Osteoblast (primary cell): ENCODE results near the gene LRRC55. TPM values are rescaled to one million over a fixed set of nuclear protein-coding genes. Genes with fewer than 3 reads are reported as not detected.

ENCODE experiments used
- DNase-seq: peaks from one replicate; pipeline ENCODE4 v3.0.0; 2011; ENCODE audit warnings: low spot score, mixed read lengths; ENCODE audit not compliant: insufficient read length; ENCODE audit errors: missing footprints
- H2AFZ ChIP-seq: 2 replicates; pipeline ENCODE4 v1.6.0; 2011; ENCODE audit warnings: mild to moderate bottlenecking, low read length
- H3K27ac ChIP-seq: 2 replicates; pipeline ENCODE4 v1.5.1; 2011; ENCODE audit warnings: mild to moderate bottlenecking, low read depth, low read length, moderate library complexity
- H3K27me3 ChIP-seq: 2 replicates; pipeline ENCODE4 v1.6.0; 2012; ENCODE audit warnings: mild to moderate bottlenecking, control low read depth, inconsistent platforms, low read length, moderate library complexity; ENCODE audit not compliant: insufficient read depth
- H3K36me3 ChIP-seq: 2 replicates; pipeline ENCODE4 v1.5.1; 2011; ENCODE audit warnings: mild to moderate bottlenecking, low read length, control low read depth, moderate library complexity; ENCODE audit not compliant: insufficient read depth
- H3K4me1 ChIP-seq: 2 replicates; pipeline ENCODE4 v1.5.1; 2011; ENCODE audit warnings: mild to moderate bottlenecking, low read length, control low read depth, moderate library complexity; ENCODE audit not compliant: insufficient read depth
- H3K4me2 ChIP-seq: 2 replicates; pipeline ENCODE4 v1.6.0; 2011; ENCODE audit warnings: mild to moderate bottlenecking, low read length; ENCODE audit not compliant: insufficient read depth
- H3K4me3 ChIP-seq: fragments of 200-600 bp; sonication (generic); 3 replicates; pipeline ENCODE4 v1.5.1; 2012; ENCODE audit warnings: mild to moderate bottlenecking, low read length, inconsistent platforms; ENCODE audit not compliant: insufficient read depth
- H3K79me2 ChIP-seq: 2 replicates; pipeline ENCODE4 v1.6.0; 2012; ENCODE audit warnings: mild to moderate bottlenecking, low read length, control low read depth, inconsistent platforms; ENCODE audit not compliant: insufficient read depth
- H3K9me3 ChIP-seq: 2 replicates; pipeline ENCODE4 v1.5.1; 2011; ENCODE audit warnings: low read depth, low read length, control low read depth
- H4K20me1 ChIP-seq: 2 replicates; pipeline ENCODE4 v1.6.0; 2012; ENCODE audit warnings: mild to moderate bottlenecking, low read length, control low read depth; ENCODE audit not compliant: insufficient read depth
- total RNA-seq: library from RNA; depleted of rRNA; stranded (reverse); fragments of >200 nt; gene quantifications from 2 replicates; pipeline ENCODE4 v1.2.3, GENCODE V29; 2012
- TF ChIP-seq, protein P1 (sequence below): IDR thresholded peaks from 2 replicates; pipeline ENCODE4 v1.5.1; 2011; ENCODE audit warnings: mild to moderate bottlenecking, low read depth, low read length, moderate library complexity; ENCODE audit errors: extremely low read depth

LRRC55 gene
- total RNA-seq, 1 donor: not detected

GRCh38 chr11:57240757-57241156, 59.0 kb downstream of the LRRC55 start:
- Histone ChIP-seq H4K20me1 (no peaks in the 10 kb centered on the region), H2AFZ (no peak overlapping the region)

More at GRCh38 chr11:57240757-57241156, 59.0 kb downstream of the LRRC55 start:
- no peak overlapping the region for H3K27ac ChIP-seq
- no peaks in the 10 kb centered on the region for H3K79me2 ChIP-seq
- H3K9me3 ChIP-seq: no peaks in the 10 kb centered on the region
- no peaks in the 10 kb centered on the region for H3K4me1 ChIP-seq
- H3K36me3 ChIP-seq: no peaks in the 10 kb centered on the region
- H3K4me2 ChIP-seq: no peak overlapping the region
- H3K27me3 ChIP-seq: peaks cover 12% of the 10 kb centered on the region
- no peak overlapping the region for H3K4me3 ChIP-seq
- TF ChIP-seq, protein P1, sequence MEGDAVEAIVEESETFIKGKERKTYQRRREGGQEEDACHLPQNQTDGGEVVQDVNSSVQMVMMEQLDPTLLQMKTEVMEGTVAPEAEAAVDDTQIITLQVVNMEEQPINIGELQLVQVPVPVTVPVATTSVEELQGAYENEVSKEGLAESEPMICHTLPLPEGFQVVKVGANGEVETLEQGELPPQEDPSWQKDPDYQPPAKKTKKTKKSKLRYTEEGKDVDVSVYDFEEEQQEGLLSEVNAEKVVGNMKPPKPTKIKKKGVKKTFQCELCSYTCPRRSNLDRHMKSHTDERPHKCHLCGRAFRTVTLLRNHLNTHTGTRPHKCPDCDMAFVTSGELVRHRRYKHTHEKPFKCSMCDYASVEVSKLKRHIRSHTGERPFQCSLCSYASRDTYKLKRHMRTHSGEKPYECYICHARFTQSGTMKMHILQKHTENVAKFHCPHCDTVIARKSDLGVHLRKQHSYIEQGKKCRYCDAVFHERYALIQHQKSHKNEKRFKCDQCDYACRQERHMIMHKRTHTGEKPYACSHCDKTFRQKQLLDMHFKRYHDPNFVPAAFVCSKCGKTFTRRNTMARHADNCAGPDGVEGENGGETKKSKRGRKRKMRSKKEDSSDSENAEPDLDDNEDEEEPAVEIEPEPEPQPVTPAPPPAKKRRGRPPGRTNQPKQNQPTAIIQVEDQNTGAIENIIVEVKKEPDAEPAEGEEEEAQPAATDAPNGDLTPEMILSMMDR: no peak
- no peak for DNase-seq

Other genes with a start within 250 kb of the LRRC55 start
- gene OR5AK2, start 193.0 kb upstream of the LRRC55 start, total RNA-seq: not detected in 2 replicates
- gene APLNR, start 55.3 kb downstream of the LRRC55 start, total RNA-seq: not detected in 2 replicates
- gene TNKS1BP1, start 143.0 kb downstream of the LRRC55 start, total RNA-seq: 71.6 and 74.6 TPM in 2 replicates
- gene SSRP1, start 153.9 kb downstream of the LRRC55 start, total RNA-seq: 55.4 and 58.0 TPM in 2 replicates
- gene P2RX3, start 156.4 kb downstream of the LRRC55 start, total RNA-seq: not detected in 2 replicates
- not detected in 2 replicates for gene PRG3, start 199.2 kb downstream of the LRRC55 start, total RNA-seq
- gene PRG2, start 208.7 kb downstream of the LRRC55 start, total RNA-seq: not detected in 2 replicates
- 51.4 and 61.0 TPM in 2 replicates for gene SLC43A3, start 245.2 kb downstream of the LRRC55 start, total RNA-seq